Measurements from ENCODE around the gene PRDM5.

The PRDM5 gene

DNA sequence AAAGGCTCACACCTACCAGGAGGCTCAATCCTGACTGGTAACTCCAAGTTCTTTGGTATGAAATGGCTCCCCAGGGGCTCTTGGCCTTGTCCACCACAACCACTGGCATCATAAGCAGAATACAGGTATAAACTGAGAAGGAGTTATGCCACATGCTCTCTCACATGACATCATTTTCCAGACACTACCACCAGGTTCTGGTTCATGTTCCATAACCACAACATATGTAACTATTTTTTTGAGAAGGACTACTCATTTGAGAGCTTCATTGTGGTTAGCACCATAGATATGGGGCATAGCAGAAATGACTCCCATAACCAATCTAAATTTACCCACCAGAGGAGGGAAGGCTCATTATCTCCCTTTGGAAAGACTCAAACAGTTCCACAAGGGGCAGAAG lies 19.6 kb downstream of the PRDM5 start:
- DNase-seq, result no peak

DNA sequence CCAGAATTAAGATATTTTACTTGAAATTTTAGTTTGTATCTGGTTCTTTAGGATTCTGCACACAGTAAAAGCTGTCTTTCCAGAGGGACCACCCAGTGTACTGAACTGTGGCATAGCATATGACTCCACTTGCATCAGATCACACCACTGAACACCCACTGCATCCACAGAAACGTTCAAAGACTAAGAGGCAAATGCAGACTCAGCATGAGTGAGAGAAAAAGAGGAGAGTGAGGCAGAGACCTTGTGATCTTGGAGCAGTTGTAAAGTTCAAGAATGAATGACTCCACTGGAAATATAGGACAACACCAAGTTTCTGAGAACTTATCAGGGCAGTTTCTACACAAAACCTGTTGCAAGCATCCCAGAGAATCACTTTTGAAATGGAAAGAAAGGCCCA lies 20.8 kb downstream of the PRDM5 start:
- DNase-seq, result no peak

DNA sequence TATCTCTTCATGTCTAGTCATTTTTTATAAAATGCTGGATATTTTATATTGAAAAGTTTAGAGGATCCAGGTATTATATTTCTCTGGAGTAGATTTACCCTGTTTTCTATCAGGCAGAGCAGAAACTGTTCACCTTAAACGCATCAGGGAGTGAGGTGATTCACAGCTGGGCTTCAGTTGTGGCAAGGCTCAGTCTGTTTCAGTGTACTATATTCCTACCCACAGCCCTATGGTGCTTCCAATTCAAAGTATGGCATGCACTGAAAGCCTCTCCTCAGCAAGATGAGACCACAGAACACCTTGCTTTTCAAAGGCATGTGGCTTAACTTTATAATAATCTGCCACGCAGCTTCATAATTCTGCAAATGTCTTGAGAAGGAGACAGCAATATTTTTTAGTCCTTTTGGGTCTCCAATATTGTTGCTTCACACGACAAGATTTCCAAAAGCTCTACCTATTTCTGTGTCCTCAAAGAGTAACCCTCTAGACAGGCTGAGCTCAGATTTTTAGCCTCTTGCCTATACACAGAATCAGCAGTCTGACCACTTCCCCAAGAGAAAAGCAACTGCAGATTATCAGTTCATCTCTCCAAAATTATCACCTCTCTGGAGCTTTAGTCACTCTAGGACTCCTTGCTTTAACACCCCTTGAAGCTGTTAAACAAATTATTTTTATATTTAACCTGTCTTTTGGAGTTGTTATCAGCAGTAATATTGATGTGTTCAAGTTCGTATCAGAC lies 24.4 kb downstream of the PRDM5 start:
- DNase-seq, result no peak

DNA sequence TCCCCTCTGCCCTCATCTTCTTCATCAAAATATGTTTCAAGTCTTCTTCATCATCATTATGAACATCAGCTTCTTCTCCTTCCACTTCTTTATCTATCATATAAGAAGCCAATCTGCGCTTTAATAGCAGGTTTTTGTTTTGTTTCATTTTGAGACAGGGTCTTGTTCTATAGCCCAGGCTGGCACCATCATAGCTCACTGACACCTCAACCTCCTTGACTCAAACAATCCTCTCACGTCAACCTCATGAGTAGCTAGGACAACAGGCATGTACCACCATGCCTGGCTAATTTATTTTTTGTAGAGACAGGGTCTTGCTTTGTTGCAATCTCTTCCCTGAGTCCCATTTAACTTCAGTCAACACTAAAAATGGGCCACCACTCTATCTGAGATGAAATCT lies 27.0 kb downstream of the PRDM5 start:
- no peak for DNase-seq

DNA sequence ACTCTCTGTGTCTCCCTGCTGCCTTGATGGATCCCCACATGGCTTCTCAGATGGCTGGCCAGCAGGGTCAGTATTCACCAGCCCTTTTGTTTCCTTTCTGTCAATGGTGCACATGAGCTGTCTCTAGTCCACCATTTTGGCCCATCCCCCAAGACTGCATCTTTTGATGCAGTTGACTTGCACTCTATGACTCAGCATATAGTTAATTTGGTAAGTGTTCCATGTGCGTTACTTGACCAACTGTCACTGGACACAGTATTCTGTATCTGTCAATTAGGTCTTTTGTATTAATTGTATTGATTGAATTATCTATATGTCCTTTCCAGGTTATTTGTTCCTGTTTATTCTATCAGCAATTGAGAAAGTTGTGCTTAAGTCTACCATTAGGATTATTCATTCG lies 29.2 kb downstream of the PRDM5 start:
- DNase-seq, result no peak

DNA sequence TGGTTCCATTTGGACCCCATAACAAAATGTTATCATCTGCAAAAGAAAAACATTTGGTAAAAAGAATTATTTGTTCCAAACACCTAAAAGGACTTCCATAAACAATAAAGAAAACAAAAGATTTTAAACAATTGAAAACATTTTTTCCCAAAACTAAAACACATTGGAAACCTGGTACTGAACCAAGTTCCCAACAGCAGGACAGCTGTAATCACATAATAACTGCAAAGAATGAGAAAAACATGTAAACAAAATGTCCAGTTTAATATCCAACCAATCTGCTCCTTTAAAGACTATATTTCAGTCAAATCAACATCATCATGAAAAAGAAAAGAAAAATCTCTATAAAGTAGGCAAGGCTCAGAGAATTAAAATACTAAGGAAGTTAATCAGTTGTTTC lies 36.3 kb downstream of the PRDM5 start:
- no peak for DNase-seq

DNA sequence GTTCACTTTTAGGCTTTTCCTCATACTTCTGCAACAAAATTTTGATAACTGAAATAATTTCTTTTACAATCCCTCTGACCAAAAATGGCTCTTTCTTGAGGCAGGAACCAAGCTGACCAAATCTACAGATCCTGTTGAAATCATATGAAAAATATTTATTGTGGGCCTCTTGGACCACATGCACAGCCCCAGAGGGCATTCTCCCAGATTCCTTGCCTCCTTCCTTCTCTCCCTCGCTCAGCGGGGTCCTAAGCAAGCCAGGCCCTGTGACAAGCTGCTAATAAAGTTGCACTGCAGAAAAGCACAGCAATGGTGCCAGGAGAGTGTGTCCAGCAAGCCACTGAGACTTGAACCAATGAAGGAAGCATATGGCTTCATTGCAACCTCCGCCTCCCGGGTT lies 40.7 kb downstream of the PRDM5 start:
- no peak for DNase-seq

DNA sequence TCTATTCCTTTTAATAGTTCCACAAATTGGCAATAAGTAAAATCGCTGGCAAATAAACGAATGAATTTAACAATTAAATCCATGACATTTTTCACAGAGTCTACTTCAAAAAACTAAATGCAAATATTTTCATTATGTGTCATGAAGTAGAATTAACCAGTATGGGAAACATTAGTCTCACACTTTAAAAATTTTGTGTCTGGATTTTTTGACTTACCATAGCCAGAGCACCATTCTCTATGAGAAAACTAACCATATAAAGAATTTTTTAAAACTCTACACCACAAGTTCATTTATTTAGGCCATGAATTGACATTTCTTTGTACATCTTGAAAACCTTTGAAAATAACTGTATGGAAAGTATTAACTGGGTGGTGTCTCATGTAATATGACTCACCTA lies 41.2 kb downstream of the PRDM5 start:
- no peak for DNase-seq

DNA sequence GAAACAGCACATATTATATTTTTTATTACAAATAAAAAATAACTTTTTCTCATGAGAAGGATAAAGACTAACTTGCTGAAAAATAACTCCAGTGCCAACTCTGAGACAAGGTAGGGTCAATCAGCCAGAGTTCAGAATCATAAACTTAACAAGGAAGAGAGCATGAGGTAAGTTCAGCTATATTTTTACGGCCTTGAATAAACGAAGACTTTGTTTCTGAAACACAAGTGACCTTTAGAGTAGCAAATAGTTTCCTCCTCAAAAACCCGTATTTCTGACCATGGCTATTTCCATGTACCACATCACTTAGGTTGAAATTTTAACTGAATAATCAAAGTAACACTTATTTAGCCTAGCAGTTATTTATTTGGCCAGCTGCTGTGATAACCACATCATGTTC lies 45.5 kb downstream of the PRDM5 start:
- DNase-seq, result no peak

DNA sequence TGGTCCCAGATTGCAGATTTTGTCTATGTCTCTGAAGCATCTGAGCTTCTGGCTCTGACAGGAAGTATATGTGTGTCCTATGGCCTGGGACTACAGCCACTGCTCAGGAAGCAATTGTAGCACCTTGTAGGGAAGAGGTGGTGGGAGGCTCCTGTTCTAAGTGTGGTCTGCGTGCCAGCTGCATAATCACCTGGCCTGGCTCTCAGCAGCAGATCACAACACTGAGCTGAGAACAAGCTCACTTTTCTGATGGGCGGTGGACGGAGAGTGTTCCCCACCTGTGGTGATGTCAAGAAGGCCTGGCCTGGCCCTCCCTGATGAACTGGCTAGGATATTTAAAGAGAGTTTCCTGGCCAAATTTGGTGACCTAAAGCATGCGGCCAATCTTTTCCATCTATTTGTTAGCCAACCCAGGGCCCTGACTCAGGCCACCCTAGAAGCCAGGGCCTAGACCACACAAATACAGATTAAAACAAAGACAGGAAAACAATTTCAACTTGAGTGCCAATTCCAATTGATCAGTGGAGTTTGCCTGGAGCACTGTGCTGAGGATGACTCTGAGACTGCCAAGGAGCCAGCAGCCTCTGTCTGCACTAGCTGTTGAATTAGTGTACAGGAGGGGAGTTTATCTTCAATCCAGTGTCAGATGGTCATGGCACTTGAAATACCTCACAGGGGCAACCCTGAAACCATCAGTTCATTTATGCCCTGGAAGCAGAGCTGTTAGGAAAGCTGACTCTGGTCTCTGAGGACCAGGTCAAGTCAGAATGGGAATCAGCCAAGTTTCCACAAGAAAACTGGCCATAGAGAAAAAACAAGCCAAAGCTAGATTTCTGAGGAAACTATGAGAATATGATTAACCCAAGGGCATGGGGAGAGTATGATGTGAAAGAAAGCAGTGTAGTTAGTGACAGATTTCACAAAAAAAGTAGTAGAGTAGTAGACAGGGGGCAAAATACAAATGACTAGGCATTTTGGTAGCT lies 47.4 kb downstream of the PRDM5 start:
- no peak for DNase-seq

DNA sequence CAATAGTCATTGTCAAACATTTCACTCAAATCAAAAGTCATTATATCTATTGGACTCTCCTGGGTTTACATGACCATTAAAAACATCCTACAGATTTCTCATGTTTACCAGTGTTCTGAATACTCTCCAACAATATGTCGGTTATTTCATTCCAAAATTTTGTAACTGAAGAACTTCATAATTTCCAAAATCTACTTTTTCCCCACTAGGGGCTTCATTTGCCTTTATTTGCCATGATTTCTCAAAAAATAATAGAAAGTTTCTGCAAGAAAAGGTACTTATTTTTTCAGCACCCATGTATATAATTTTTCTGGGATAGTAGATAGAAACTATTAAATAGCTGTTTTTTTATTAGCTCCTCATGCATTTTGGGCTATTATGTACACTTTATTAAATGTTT lies 49.0 kb downstream of the PRDM5 start:
- DNase-seq, result no peak

DNA sequence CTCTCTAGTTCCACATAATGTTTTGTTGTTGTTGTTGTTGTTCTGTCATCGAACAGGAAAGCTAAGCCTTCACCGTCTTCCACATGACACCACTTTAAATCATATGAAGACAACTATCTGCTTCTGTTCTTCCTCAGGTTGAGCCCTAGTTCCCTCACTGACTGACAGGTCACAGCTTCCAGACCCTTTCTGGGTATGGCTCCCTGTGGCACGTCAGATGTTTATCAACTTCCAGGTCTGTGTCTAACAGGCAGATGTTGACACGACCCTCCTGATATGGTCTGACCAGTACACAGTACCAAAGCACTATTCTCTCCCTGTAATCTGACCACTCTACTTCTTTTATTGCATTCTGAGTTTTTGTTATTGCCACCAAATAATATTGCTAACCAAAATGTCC lies 51.4 kb downstream of the PRDM5 start:
- no peak for DNase-seq

DNA sequence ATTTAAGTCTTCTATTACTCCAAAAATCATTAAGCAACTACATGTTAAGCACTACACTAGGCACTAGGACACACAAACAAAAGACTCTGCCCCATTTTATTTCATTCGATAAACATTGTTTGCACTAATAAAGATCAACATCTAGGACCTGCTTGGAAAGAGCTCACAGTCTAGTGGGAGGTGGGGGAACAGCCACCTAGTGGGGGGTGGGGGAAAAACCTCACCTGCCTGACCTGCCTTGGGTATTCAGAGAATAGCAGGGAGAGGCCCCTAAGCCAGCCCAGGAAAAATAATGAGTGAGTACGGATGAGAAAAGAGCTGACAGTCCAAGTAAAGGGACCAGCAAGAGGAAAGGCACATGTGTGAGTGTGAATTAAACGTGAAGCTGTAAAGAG lies 52.2 kb downstream of the PRDM5 start:
- no peak for DNase-seq

DNA sequence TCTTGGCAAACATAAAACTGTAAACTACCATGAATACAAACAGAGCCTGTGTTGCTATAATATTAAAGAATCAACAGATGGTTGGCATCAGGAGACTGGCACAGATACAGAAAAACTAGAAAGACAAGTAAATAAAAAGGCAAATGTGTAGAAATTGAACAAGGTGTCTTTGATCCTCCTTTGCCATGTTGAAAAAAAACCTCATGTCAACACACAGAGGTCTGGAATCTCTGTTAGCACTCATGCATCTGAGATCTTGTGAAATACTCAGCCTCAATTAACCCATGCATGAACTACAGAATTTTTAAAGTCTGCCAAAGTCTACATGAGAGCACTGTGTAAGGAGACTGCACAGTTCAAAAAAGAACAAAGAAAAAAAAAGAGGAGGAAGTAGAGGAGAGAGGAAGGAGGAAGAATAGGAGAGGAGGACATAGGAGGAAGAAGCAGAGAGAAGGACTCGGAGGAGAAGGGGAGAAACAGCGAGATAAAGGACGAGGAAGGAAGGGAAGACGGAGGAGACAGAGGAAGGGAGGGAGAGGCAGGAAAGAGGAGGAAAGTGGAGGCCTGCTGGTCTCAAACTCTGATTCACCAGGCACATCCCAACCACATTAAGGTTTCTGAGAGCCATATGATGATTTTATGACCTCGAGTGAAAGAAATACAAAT lies 52.8 kb downstream of the PRDM5 start:
- no peak for DNase-seq

DNA sequence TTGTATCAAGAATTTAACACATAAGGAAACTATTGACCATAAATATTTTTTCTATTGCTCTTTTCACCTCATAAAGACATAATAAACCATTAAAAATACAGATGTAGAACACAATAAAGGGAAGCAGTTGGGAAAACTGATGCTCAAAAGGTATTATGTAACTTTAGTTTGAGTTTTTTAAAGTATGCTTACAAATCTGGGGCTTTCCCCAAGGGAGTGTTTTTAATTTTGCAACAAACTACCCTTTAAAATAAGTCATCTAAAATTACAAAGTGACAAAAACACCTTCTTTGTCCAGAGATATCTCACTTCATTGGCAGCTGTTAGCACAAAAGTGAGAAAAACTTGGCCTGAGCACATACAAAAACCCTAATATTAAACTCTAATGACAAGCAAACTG lies 55.0 kb downstream of the PRDM5 start:
- no peak for DNase-seq

DNA sequence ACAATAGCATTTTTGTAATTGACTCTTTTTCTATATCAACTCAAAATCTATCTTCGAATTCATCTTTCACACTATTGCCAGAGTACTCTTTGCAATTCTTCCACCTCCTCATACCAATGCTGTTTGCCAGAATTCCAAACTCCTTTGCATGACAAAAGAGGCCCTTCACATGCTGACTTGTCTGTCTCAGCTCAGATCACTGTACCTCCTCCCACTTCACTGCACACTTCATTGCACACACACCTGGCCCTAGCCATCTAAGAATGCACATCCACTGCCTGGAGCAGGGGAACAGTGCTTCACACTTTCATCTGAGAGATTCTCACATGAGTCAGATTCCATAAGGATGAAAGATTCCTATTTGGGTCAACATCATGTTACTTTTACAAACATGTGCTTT lies 56.5 kb downstream of the PRDM5 start:
- DNase-seq, result no peak

DNA sequence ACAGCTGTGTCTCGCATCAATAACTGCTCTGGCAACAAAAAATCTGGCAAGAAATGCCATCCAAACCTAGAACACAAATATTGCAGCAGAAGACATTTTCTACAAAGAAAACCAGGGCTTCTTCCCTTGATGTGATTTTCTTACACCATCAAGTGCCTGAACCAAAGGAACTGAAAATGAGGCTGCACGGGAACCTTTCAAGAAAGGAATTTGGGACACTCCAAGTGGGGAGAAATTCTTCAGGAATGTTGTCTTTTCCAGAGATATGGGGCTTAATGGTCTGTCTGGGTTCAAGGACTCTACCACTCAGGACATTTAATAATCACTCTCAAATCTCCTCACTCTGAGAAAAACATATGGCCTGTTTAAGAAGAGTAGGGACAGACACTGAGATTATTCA lies 57.6 kb downstream of the PRDM5 start:
- DNase-seq, result no peak

DNA sequence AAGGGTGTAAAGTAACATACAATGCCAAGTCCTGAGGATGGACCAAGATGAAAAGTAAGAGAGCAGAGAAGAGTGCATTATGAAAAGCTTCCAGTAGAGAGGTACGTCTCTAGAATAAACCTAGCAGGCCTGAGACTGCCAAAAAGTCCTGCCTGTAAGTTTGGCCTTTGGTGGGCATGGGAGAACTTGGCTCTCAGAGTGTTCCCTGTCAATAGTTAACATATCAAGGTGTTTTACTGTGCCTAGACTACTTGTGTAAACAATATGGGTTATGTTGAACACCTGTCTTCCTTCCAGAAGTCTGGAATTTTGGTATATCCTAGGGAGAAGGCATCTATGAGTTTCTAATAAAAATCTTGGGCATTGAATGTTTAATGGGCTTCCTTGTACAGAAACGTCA lies 60.1 kb downstream of the PRDM5 start:
- DNase-seq, result no peak

DNA sequence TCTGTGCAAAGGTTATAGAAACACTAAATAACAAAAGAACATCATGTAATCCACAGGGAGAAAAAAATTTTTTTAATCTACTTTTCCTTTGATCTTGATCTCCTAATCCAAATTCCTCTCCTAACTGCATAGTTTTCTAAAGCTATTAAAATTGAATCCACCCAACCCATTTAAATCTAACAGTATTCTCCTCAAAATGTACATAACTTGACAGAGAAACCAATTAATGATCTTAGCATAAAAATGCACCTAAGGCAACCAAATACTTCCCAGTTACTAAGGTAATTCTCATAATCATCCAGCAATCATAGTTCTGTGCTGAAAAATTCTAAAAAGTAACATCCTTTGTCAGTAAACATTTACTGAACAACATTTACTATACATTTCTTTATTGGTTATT lies 60.7 kb downstream of the PRDM5 start:
- no peak for DNase-seq

DNA sequence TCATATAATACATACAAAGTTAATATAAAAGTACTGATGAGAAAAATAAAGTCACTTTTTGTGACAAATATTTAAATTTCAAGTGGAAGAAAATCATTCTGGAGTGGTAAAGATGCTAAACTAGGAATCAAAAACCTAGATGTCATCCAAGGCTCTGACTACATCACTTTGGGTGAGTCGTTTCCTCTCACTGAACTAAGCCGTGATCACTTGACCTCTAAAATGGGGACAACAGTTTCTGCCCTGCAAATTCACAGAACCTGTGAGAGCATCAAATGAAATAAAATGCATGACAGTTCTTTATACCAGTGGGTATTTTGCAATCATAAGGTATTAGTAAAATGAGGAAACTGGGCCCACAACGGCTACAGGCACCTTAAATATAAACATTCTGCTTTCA lies 63.8 kb downstream of the PRDM5 start:
- DNase-seq, result no peak

DNA sequence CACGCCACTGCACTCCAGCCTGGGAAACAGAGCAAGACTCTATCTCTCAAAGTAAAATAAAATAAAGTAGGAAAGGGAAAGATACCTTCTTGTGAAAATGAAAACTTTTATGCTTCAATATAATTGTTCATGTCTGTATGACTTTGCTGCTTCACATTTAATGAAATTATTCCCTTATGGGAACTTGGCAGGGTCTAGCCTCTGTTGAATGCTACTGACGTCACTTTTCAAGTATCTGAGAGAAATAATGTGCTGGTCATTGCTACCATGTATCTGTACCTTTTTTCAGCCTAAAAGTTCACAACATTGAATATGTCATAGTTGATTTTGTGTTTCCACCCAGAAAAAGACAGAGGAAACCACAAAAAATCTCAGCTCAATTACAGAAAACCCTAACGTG lies 65.2 kb downstream of the PRDM5 start:
- DNase-seq, result no peak

DNA sequence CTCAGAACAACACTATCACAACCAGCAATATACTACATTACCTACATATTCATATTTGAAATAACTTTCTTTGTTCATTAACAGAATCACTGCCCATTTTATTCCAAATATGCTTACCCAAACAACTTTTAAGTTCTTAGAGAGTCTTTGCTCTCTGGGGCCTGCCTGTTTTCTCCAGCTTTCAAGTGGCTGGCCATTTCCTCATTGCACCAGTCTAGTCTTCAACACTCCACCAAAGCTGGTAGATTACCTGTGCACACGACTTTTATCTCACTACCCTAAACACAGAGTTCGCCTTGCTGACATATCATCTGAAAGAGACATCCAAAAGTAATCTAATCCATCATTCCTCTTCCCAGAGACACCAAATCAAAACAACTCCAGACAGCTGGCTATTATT lies 66.2 kb downstream of the PRDM5 start:
- DNase-seq, result no peak

DNA sequence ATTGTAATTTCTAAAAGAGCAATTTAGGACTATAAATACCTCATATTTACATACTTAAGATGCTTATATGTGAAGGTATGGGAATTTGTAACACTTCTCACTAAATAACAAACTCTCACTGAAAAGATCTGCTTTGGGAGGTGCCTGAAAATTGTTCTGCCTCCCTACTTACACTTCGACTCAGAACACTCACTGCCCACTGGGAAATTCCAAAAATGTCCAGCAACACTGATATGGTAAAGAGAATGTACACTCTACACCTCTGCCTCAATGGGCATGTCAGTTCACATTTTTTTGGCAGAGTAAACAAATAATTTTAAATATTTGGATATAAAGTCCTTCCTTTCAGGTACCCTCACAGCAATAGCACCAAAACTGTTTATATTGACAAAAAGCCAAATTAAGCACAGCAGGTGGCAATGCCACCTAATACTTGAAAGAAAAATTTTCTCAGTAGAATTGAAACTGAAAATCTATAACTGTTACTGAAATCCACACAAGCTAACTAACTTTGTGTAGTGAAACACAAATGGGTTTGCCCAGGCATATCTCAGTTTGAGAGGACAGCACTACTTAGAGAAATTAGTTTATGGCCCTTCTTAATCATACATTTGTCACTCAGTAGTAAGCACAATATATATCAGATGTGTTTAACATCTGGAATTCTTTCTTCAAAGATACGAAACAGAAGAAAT lies 67.1 kb downstream of the PRDM5 start:
- DNase-seq, result no peak

Measured in NCI-H2081 treated with DMSO at 0.1 percent for 48 hours (cell line).